SW480 (cell line): ENCODE data around the gene IFT80.
"Not testable (repeated sequence)": the region's sequence is repeated elsewhere in the genome, so short reads cannot be mapped to it uniquely, and the experiment has no call there.

Experiments used
- DNase-seq: peaks from one replicate; pipeline ENCODE4 v3.0.0-alpha.2; 2016; ENCODE audit warnings: low spot score

IFT80 gene

DNA sequence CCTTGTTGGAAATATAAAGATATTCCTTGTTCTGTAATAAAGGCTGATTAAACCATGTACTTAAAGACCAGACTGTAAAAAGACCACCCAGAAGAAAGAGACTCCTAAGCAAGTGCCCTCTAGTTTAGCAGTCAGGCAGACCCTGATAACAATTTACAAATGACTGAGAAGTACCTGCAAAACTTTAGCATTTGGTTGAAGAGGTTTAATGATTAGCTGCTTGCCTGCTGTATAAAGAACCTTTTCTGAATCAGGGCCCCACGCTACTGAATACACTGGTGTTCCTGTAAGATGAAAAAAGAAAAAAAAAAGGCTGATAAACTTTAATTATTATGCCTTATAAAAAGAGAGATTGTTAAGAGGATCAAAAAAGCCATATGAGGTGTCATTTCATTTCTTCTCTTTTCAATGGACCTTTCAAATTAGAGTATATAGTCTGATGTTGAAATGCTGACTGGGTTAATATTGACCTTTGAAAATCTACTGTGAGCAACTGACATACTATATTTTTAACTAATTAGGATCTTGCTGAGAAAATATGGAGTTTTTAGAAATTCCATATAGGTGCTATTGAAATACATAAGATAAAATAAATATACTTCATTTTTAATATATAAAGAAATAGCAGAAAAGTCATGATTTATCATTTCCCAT is 33.0 kb downstream of the IFT80 start:
- no peak for DNase-seq

DNA sequence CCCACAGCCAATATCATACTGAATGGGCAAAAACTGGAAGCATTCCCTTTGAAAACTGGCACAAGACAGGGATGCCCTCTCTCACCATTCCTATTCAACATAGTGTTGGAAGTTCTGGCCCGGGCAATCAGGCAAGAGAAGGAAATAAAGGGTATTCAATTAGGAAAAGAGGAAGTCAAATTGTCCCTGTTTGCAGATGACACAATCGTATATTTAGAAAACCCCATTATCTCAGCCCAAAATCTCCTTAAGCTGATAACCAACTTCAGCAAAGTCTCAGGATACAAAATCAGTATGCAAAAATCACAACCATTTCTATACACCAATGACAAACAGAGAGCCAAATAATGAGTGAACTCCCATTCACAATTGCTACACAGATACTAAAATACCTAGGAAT is 36.1 kb downstream of the IFT80 start:
- DNase-seq: not testable (repeated sequence)

DNA sequence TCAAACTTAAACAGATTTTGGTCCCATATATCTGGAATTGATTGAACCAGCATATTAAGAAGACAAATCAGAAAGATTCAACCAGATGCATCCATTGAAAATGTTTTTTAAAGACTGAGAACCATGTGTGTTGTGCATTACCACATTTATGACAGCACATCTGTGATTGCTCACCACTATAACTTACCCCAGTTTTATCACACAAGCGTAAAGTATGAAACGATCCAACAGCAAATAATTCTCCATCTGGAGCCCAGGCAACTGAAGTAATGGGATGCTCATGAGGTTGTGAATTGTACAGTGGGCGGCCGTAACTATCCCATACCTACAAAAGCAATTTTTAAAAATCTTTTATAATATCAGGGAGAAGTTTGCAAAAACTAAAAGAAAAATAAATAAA is 43.2 kb downstream of the IFT80 start:
- no peak for DNase-seq

DNA sequence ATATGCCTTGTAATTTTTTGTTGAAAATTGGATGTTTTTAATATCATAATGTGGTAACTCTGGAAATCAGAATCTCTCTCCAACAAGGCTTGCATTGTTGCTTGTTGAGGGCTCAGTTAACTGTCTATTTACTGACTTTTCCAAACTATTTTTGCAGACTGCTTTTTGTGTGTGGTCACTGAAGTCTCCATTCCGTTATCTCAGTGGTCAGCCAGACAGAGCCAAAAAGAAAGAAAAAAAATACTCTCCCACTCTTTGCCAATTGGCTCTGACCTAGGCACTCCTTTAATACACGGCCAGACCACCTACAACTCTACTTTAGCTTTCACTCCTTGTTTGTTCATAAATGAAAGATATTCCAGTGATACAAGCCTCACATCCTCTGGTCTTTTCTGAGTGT is 52.5 kb downstream of the IFT80 start:
- no peak for DNase-seq

DNA sequence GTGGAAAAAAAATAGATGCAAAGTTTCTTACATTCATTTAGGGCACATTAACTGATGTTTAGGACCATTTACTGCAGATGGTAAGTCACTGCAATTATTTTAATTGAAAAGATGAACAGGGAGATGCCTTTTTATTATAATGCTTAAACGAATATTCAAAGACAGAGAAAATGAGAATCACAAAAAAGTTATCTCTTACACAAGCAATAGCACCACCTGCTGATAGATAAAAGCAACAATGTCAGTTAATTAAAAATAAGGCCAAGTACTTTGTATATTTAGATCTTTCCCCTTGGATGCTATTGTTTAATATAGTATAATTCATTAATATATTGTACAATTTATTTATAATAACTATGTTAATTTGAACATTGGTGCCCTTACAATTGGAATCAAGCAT is 55.9 kb downstream of the IFT80 start:
- DNase-seq: peak; percentile 63

DNA sequence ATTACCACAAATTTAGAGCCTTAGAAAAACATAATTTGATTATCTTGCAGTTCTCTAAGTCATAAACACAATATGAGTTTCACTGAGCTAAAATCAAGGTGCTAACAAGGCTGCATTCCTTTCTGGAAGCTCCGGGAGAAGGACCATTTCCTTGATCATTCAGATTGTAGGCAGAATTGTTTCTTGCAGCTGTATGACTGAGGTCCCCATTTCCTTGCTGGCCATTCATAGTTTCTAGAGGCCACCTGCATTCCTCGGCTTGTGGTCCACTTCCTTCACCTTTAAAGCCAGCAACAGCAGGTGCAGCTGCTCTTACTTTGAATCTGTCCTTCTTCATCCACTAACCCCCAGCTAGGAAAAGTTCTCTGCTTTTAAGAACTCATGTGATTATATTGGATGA is 58.7 kb downstream of the IFT80 start:
- DNase-seq: no peak

DNA sequence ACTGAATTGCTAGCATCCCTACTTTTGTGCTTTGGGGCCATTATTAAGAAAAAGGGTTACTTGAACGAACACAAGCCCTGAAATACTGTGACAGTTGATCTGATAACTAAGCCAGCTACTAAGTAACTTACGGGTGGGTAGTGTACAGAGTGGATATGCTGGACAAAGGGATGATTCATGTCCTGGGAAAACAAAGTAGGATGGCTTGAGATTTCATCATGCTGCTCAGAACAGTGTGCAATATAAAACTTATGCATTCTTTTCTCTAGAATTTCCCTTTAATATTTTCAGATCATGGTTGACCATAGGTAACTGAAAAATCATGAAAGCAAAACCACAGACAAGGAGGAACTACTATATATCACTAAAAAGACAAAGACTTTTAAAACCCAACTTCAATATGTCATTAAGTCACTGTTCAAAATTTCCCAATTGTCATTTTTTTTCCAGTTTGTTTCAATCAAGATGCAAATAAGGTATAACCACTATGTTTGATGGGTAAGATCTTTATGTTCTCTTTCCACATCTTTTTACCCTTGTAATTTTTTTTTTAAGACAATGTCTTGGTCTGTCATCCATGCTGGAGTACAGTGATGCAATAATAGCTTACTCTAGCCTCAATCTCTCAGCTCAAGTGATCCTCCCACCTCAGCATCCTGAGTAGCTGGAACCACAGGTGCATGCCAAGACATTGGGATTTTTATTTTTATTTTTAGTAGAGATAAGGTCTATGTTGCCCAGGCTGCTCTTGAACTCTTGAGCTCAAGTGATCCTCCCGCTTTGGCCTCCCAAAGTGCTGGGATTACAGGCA is 67.7 kb downstream of the IFT80 start:
- peak; percentile 84 for DNase-seq

DNA sequence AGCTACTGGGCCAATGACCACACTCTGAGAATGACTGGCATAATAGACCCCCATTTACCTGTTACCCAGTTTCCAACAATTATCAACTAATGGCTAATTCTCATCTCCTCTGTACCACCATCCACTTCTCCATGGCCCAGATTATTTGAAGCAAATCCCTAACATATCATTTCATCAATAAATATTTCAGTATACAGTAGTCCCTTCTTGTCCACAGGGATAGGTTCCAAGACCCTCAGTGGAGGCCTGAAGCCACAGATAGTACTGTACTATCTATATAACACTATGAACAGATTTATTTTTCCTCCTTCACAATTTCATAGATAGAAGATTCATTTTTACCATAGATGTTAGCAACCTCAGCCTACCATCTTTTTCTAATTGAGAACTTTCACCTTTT is 68.3 kb downstream of the IFT80 start:
- no peak for DNase-seq

DNA sequence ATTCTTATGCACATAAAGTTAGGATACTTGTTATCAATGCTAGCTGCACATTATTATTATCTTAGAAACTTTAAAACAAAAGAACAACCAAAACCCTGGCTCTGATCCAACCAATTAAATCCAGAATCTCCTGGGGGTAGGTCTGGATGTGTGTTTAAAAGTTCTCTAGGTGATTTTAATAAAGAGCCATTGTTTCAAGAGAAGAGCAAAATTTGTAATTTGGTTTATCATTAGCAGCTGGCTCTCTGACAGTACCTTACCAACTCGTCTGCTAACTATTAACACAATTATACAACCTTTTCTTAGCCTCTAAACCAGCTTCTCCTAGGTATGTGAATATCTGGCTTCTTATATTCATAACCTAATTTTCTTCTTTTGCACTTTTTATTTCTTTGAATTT is 68.9 kb downstream of the IFT80 start:
- no peak for DNase-seq

DNA sequence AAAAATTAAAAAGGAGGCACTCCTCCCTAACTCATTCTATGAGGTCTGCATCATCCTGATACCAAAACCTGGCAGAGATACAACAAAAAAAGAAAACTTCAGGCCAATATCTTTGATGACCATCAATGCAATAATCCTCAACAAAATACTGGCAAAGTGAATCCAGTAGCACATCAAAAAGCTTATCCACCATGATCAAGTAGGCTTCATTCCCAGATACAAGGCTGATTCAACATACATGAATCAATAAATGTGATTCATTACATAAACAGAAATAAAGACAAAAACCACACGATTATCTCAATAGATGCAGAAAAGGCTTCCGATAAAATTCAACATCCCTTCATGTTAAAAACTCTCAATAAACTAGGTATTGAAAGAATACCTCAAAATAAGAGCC is 72.7 kb downstream of the IFT80 start:
- not testable (repeated sequence) for DNase-seq

DNA sequence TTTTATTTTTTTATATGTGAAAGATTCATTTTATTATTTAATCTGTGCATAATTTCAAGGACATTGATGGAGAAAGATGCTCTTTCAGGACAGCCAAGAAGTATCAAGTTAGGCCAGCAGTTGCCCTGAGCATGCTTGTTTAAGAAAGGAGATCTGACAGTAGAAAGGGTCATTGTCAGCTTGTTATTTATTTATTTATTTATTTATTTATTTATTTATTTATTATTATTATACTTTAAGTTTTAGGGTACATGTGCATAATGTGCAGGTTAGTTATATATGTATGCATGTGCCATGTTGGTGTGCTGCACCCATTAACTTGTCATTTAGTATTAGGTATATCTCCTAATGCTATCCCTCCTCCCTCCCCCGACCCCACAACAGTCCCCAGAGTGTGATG is 77.2 kb downstream of the IFT80 start:
- DNase-seq: not testable (repeated sequence)

DNA sequence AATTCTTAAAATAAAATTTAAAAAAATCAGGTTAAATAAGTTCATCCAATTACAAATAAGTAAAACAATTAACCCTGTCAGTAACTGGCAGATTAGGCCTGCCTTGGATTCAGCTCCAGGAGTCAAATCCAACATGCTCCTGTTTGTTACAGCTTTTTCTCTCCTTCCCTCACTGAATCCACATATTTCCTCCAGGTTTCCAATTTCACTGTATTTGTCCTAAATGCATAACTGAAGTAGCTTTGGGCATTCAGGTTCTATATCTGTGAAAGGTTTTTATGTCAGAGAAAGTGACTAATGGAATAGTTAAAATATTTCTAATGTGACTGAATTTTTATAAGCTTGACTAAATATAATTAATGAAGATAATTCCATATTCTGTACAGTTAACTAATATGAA is 79.7 kb downstream of the IFT80 start:
- no peak for DNase-seq

DNA sequence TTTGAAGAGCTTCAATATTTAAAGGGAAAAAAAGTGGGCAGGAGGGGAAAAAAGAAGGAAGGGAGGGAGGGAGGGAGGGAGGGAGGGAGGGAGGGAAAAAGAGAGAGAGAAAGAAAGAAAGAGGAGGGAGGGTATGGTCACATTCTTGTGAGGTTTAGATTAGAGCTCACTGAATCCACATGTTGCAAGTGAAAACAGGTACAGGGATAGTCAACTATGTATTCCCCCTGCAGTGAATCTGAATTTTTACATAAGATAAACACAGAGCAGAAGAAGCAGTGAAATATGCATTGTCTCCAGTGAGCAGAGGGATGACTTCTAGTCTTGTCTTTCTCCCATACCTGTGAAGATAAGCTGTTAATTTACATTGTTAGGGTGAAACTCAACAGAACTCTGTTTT is 84.0 kb downstream of the IFT80 start:
- DNase-seq: no peak

DNA sequence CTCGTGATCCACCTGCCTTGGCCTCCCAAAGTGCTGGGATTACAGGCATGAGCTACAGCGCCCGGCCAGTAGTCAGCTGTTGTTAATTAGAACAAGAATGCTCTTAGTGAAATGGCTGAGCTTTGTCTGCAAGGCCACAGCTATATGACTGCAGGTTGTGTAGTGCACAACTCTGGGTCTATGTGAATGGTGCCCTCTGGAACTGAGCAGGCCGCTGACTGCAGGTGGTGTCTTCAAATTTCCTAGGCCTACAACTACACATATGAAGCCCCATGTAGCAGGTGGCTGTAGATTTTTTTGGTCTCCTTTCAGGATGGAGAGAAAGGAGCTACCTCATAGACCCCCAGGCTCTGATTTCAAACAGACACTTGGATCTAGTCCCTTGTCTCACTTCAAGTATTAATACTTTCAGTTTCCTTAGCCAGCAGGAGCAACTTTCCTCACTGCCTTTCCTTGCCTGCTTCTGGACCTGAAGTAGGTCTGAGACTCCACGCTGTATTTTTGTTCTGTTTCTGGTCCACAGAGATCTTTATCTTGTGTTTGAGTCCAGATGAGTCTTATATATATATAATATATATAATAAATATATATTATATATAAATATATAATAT is 86.9 kb downstream of the IFT80 start:
- no peak for DNase-seq

DNA sequence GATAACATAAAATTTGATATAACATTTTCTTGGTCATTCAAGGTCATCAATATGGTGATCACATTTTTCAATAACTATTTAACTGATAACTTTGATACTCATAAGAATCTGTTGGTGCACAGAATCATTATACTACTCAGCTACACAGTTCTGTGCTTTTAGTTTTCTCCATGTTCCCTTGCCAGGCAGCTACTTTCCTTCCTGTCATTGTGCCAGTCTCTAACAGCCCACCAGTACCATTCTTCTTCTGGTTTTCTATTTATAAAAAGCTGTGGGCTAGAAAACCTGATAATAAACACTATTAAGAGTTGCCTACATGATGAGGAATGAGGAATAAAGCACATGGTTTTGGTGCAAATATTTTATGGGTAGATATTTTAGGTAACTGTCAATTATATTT is 96.2 kb downstream of the IFT80 start:
- DNase-seq: no peak

DNA sequence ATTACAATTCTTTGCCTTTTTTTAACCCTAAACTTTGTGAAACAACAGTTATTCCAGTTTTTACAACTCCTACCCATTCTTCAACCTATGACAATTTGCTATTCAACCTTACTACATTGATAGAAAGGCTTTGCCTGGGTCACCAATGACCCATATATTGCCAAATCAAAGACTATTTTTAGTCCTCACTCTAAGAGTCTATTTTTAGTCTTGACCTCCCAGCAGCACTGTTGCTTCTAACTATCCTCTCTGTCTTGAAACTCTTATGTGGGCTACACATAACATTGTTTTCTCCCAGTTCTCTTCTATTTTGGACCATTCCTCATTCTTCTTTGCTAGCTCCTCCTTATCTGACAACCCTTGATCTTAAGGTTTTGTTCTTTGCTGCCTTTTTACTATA is 102.4 kb downstream of the IFT80 start:
- no peak for DNase-seq

DNA sequence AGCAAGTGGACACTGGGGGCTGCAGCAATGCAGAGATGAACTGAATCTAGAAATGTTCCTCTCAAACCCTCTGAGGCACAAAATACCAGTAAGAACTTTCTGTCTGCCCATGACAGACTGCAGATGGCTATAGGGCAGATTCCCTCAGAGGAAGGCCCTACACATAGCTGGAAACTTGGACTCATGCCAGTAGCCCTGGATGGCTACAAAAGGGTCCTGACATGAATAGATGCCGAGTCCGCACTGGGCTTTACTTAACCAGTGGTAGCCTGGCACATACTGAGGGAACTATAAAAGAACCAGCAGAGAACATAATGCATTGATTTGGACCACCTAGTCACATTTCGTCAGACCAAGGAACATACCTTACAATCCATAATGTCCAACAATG is 107.1 kb downstream of the IFT80 start:
- no peak for DNase-seq

DNA sequence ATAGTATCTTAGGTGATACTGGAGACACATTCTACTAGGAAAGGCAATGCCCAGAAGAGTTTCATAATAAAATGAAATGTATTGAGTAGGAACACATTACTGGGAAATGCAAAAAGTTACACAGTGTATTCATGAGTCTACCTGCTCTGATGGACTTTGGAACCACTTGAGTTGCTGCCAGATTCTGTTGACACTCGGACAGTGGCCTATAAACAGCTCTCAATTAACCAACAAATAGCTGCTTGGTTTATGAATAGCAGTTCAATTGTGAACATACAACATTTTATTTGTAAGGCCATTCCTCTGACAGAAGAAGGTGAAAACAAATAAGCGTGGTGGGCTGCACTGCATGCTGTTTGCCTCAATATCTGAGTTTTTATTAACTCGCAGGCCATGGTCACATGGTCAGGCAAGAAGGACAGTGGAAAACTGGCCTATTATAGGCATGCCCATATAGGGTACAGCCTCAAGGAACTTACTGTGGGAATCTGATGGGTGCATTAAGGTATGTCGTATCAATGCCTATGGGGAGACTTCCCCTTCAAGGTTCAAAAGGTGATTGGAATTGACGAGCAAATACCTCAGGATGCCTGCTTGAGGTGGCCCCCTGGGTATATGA is 107.6 kb downstream of the IFT80 start:
- DNase-seq: no peak

DNA sequence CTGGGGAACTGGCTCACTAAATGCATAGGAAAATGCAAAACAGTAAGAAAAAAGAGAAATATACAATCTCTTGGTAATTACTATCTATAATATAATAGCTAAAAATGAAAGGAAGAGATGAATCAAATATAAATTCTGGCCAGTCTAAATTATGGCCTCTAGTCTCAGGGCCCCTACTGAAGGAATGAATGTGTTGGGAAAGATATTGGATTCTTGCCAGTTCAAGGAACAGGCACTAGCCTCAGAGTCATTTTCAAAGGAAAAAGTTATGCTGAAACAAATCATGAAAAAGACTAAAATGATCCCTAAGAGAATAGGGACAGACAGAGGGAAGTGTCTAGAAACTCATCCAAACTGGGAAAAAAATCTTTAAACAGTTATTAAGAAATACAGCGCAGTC is 111.4 kb downstream of the IFT80 start:
- DNase-seq: no peak

DNA sequence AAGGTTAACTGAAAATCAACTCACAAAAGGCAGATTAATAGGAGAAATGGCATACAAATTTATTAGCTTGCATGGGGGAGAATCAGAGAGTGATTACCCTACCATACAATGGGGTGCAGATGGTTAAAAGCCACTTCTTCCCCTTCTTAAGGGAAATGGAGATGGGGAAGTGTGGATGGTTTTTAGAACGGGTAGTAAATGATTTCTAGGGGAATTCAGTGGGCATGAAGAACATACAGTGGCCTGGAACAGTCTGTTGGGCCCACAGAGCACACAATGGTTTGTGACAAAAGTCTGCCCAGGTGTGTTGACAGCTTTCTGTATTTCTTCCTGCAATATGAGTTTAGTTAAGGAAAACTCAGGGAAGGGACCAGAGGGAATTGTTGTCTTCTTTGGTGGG is 112.8 kb downstream of the IFT80 start:
- no peak for DNase-seq

DNA sequence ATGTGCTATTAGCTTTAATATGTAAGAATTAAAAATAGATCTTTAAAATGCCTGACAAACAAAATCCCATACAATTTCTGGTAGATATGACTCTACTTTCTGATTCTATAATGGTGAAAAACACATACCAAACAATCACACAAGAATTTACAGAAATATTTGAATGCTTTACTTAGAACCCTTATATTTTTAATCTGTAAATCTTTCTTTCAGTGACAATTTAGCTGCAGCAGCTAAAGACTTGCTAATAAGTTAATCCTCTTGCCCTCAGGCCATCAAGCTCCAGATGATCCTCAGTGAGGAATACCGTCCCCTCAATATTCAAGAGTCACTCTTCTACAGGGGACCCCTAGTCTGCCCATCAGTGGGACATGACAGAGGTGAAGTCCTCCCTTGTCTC is 118.2 kb downstream of the IFT80 start:
- no peak for DNase-seq

DNA sequence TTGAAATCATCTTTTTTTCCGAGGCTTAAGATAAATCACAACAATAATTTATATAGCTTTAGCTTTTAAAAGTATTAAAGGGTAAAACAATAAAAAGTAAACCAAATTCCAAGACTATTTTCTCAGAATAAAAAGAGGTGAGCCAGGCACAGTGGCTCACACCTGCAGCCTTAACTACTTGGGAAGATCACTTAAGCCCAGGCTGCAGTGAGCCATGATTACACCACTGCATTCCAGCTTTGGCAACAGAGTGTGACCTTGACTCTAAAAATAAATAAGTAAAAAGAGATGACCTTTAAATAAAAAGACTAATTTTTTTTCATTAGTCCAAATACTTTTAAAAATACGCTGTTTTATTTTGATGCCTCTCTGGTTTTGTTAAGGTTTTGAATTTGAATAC is 119.4 kb downstream of the IFT80 start:
- no peak for DNase-seq

DNA sequence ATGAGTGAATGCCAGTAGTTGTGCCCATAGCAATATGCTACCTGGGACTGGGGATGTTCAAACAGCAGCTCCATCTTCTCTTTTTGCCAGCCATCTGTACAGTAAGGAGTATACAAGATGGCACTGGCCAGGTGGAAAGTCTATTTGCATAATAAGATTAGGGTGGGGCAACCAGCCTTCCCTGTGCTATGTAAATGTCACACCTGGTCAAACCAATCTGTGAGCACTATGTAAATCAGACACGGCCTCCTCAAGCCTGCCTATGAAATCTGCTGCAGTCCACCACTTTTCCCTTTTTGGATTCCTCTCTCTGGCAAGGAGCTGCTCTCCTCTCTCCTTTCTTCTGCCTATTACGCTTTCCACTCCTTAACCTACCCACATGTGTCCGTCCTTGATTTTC is 120.8 kb downstream of the IFT80 start:
- DNase-seq: peak; percentile 14
